Measurements from ENCODE around the gene SLC28A1.

The SLC28A1 gene

DNA sequence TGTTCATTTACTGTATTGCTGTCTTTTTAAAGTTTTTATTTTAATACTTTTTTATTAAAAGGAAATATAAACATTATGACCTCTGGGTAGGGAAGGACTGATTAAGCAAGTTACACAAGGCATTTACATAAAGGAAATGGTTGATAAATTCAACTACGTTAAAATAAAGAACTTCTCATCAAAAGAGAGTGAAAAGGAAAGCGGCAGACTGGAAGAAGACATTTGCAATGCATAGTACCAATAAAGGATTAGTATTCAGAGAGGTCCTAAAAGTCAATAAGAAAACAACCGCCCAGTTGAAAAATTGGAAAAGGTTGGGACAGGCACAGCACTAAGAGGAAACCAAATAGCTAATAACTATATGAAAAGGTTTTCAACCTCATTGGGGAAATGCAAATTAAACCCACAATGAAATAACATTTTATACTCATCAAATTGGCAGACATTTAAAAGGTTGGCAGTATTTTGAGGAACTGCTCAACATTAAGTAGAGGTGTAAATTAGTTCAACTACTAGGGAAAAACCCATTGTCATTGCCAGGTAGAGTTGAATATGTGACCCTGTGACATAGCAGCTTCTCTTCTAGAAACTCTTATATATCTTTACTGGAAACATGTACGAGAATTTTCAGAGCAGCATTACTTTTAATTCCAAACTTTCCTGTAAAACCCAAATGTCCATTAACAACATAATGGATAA lies 106.7 kb downstream of the SLC28A1 start:
- TF ChIP-seq, protein P1, sequence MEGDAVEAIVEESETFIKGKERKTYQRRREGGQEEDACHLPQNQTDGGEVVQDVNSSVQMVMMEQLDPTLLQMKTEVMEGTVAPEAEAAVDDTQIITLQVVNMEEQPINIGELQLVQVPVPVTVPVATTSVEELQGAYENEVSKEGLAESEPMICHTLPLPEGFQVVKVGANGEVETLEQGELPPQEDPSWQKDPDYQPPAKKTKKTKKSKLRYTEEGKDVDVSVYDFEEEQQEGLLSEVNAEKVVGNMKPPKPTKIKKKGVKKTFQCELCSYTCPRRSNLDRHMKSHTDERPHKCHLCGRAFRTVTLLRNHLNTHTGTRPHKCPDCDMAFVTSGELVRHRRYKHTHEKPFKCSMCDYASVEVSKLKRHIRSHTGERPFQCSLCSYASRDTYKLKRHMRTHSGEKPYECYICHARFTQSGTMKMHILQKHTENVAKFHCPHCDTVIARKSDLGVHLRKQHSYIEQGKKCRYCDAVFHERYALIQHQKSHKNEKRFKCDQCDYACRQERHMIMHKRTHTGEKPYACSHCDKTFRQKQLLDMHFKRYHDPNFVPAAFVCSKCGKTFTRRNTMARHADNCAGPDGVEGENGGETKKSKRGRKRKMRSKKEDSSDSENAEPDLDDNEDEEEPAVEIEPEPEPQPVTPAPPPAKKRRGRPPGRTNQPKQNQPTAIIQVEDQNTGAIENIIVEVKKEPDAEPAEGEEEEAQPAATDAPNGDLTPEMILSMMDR (IDR thresholded peaks at IDR 0.05; ENCODE audit: extremely low read depth, insufficient read depth, missing control alignments): no peak
- in situ Hi-C loops (cut with MboI; ENCODE audit: low pct_unique_long_range_greater_than_20kb, low sequenced_read_pairs, unreplicated experiment): no loop called here
- no peak for DNase-seq (ENCODE audit: low spot score)

DNA sequence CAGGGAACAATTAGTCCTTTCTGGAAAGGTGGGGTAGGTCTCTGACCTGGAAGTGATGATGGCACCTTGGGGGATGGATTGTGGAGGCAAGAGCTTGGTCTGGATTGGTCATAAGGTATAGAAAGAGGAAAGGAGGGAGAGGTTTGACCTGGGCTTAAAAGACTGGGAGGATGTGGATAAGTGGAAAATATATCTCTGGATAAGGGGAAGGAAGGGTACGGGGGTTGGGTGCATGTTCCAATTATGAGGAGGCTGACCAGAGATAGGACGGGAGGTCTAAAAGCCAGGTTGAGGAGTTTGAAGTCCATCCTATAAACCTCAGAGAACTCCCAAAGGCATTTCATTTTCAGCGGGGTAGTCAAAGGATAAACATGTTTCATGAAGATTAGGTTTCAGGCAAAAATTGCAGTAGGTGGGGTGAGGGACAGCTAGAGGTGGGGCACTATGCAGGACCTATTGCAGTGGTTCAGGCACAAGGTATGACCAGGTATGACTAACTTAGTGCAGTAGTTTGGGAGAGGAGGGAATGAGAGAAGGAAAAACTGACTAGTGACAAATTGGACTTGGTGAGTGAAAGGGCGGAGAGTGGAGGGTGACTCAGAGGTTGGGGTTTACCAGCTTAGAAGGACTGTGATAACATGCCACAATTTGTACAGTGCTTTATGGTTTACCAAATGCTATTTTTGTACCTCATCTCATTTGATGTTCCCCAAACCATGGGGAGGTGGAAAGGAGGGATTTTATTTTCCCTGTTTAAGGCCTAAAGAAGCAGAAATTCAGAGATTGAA lies 107.9 kb downstream of the SLC28A1 start:
- TF ChIP-seq, protein P1 (IDR thresholded peaks at IDR 0.05; ENCODE audit: extremely low read depth, insufficient read depth, missing control alignments): no peak
- in situ Hi-C loops (cut with MboI; ENCODE audit: low pct_unique_long_range_greater_than_20kb, low sequenced_read_pairs, unreplicated experiment): no loop called here
- no peak for DNase-seq (ENCODE audit: low spot score)
